ENCODE results near the gene FOXO4. TPM values are rescaled to one million over a fixed set of nuclear protein-coding genes. Genes with fewer than 3 reads are reported as not detected.

Gene FOXO4
- total and polyA plus RNA-seq, 9 donors = 16.7 to 70.2 (median 35.2) TPM

- Histone ChIP-seq H3K27me3 (no peaks in the 10 kb centered on the region), H3K36me3 (no peaks in the 10 kb centered on the region), H3K27ac (peak within 1 kb of the TSS; percentile 70 to 72), H3K4me3 (peak within 1 kb of the TSS; percentile 66), H3K4me1 (ENCODE audit: insufficient read depth) (peaks cover 4% of the 10 kb centered on the region), H3K9me3 (no peaks in the 10 kb centered on the region)
- intact Hi-C loops (cut with DNase I) = no loop called here
- 25 to 38% (median 25%) methylated on average over 53 to 56 of the region's 56 CpGs for WGBS, 3 donors
- TF ChIP-seq POLR2A (IDR thresholded peaks at IDR 0.05) = no peak
- no peak for TF ChIP-seq CTCF (IDR thresholded peaks at IDR 0.05)
- no peak for TF ChIP-seq EP300 (IDR thresholded peaks at IDR 0.05)
- DNase-seq = peak; percentile 87 to 94 (median 91)
These were observed 22.7 kb downstream of the FOXO4 start, which contains the start of gene MED12 for GRCh38 chrX:71118032-71118984. TSS of gene MED12 (plus strand) at chrX:71118596. CDS start at chrX:71118755, 159 bp downstream.

- H3K27me3 ChIP-seq = no peaks in the 10 kb centered on the region
- 31 to 48% (median 32%) methylated on average over 17 of the region's 17 CpGs for WGBS, 3 donors
- no peak for DNase-seq
- H3K9me3 ChIP-seq = no peaks in the 10 kb centered on the region
- H3K36me3 ChIP-seq = no peaks in the 10 kb centered on the region
- peaks cover 4% of the 10 kb centered on the region for H3K4me1 ChIP-seq (ENCODE audit: insufficient read depth)
- TF ChIP-seq CTCF (IDR thresholded peaks at IDR 0.05) = no peak
- no peak for TF ChIP-seq POLR2A (IDR thresholded peaks at IDR 0.05)
- no peak for TF ChIP-seq EP300 (IDR thresholded peaks at IDR 0.05)
- H3K27ac ChIP-seq = peak overlapping the region; percentile 70 to 72
- H3K4me3 ChIP-seq = peak overlapping the region; percentile 66
- intact Hi-C loops (cut with DNase I) = no loop called here
These were observed 23.4 kb downstream of the FOXO4 start for GRCh38 chrX:71118985-71119535.

GRCh38 chrX:71128166-71128833 lies 32.6 kb downstream of the FOXO4 start:
- no peak for DNase-seq
- no peaks in the 10 kb centered on the region for H3K27me3 ChIP-seq
- intact Hi-C loops (cut with DNase I) = no loop called here
- H3K9me3 ChIP-seq = no peaks in the 10 kb centered on the region
- 63 to 74% (median 72%) methylated on average over 12 of the region's 12 CpGs for WGBS, 3 donors
- TF ChIP-seq EP300 (IDR thresholded peaks at IDR 0.05) (no peak), POLR2A (IDR thresholded peaks at IDR 0.05) (no peak), CTCF (IDR thresholded peaks at IDR 0.05) (no peak)
- no peak overlapping the region for H3K27ac ChIP-seq
- no peak overlapping the region for H3K4me3 ChIP-seq
- H3K36me3 ChIP-seq = no peaks in the 10 kb centered on the region
- no peaks in the 10 kb centered on the region for H3K4me1 ChIP-seq (ENCODE audit: insufficient read depth)

Measured in ovary (tissue), 9 donors.